Spleen (tissue), 11 donors: Measurements from ENCODE around the gene OR10J5. TPM values are rescaled to one million over a fixed set of nuclear protein-coding genes. Genes with fewer than 3 reads are reported as not detected.

Experiments used
- DNase-seq: peaks from one replicate; pipeline ENCODE4 v3.0.0-alpha.2; 2020
- H3K27ac ChIP-seq, 8 donors: fragments of 200-600 bp; sonication (generic) in 7 of 8; 1 replicate in 4 of 8; 2 replicates in 4 of 8; pipeline versions ENCODE4 v1.5.0 to v1.8.0; 2016 to 2021; ENCODE audit warnings: inconsistent platforms in 4 of 8, mild to moderate bottlenecking in 4 of 8, moderate library complexity in 1 of 8
- H3K27me3 ChIP-seq, 7 donors: fragments of 200-600 bp; sonication (generic) in 6 of 7; replicated peaks in 1 of 7; 1 replicate in 4 of 7; 2 replicates in 3 of 7; pipeline versions ENCODE4 v1.5.0 to v1.8.0; 2016 to 2021; ENCODE audit warnings: inconsistent platforms in 3 of 7, mild to moderate bottlenecking in 1 of 7
- H3K36me3 ChIP-seq, 6 donors: fragments of 200-600 bp; sonication (generic) in 5 of 6; 1 replicate in 4 of 6; 2 replicates in 2 of 6; pipeline versions ENCODE4 v1.5.0 to v1.8.0; 2016 to 2021; ENCODE audit warnings: inconsistent platforms in 2 of 6
- H3K4me1 ChIP-seq, 6 donors: fragments of 200-600 bp; sonication (generic) in 5 of 6; 1 replicate in 3 of 6; 2 replicates in 3 of 6; pipeline versions ENCODE4 v1.5.0 to v1.8.0; 2016 to 2021; ENCODE audit warnings: inconsistent platforms in 3 of 6
- H3K4me3 ChIP-seq, 8 donors: fragments of 200-600 bp; sonication (generic) in 7 of 8; 1 replicate in 4 of 8; 2 replicates in 4 of 8; pipeline versions ENCODE4 v1.5.0 to v1.8.0; 2016 to 2021; ENCODE audit warnings: inconsistent platforms in 4 of 8, mild to moderate bottlenecking in 4 of 8, moderate library complexity in 2 of 8
- H3K9me3 ChIP-seq, 8 donors: fragments of 200-600 bp; sonication (generic) in 7 of 8; 1 replicate in 4 of 8; 2 replicates in 4 of 8; pipeline versions ENCODE4 v1.5.0 to v1.8.0; 2016 to 2021; ENCODE audit warnings: inconsistent platforms in 4 of 8
- CTCF ChIP-seq, 11 experiments: fragments of 200-600 bp in 7 of 11; fragments of 450-650 bp in 4 of 11; sonication (generic) in 4 of 11; IDR thresholded peaks in 8 of 11; conservative IDR thresholded peaks in 3 of 11; 1 replicate in 7 of 11; 2 replicates in 4 of 11; pipeline versions ENCODE4 v1.4.0 to v1.8.0; 2016 to 2021; ENCODE audit warnings: antibody characterized with exemption in 11 of 11, inconsistent platforms in 4 of 11, mild to moderate bottlenecking in 1 of 11
- POLR2A ChIP-seq, 3 donors: fragments of 450-650 bp; IDR thresholded peaks; one replicate each; pipeline ENCODE4 v1.5.1; 2017; ENCODE audit warnings: antibody characterized with exemption in 3 of 3, mild to moderate bottlenecking in 1 of 3
- POLR2AphosphoS5 ChIP-seq, 3 donors: sonication (generic); formaldehyde crosslinking; IDR thresholded peaks; one replicate each; pipeline ENCODE4 v1.5.1; 2017; ENCODE audit warnings: antibody characterized with exemption in 3 of 3
- WGBS, 5 donors: extraction: QIAGEN DNeasy Blood & Tissue Kit in 3 of 5; methylation state at CpG; one replicate each; pipeline versions ENCODE4 v1.1.5 to v1.1.7; 2013 to 2018; 5-methylcytosine and 5-hydroxymethylcytosine counted together
- intact Hi-C: fragments of 100-400 bp; cut with DNase I; formaldehyde crosslinking; loops from one replicate; pipeline ENCODE4 v1.15.0; 2023; ENCODE audit warnings: low total_unique reads
- polyA plus RNA-seq, 3 donors: library from polyadenylated mRNA; stranded (reverse); fragments of 200-250 nt; gene quantifications; one replicate each; pipeline ENCODE4 v1.2.1, GENCODE V29; 2013
- total RNA-seq, 7 donors: library from RNA; depleted of rRNA in 3 of 7; stranded (reverse); fragments of >200 nt in 3 of 7; fragmentation: NEBNext Ultra II Directional in 4 of 7; extraction: Animal tissue kit (Norgen Biotek cat#: 25700) in 4 of 7; gene quantifications; one replicate each; pipeline versions ENCODE4 v1.1.0 to v1.2.1, GENCODE V29; 2016 to 2021
- donor health status: healthy with polysubstance abuse.
- donor health status: DM: no; HTN: no; CAD: no; lungs with moderate emphysema.
- donor health status: DM: no; HTN: no; CAD: no.
- donor health status: Bipolar disorder and iron deficiency.
- donor health status: healthy.
- donor health status: DM: no; HTN: no; CAD: no.
- donor health status: DM: yes; HTN: yes; CAD: no.

Gene OR10J5
- total and polyA plus RNA-seq, 10 donors: not detected

GRCh38 chr1:159577446-159577845, 41.6 kb upstream of the OR10J5 start:
- peaks cover 0 to 6% (median 0%) of the 10 kb centered on the region in 7 donors for H3K27me3 ChIP-seq
- no peaks in the 10 kb centered on the region for H3K36me3 ChIP-seq
- no peak overlapping the region for H3K4me3 ChIP-seq
- H3K27ac ChIP-seq: no peak overlapping the region
- WGBS, 5 donors: 86 to 95% (median 92%) methylated on average over 3 of the region's 3 CpGs
- H3K4me1 ChIP-seq: no peaks in the 10 kb centered on the region
- TF ChIP-seq CTCF (IDR thresholded peaks at IDR 0.05 in 8 of 11, conservative IDR thresholded peaks at IDR 0.05 in 3 of 11): no peak
- no peak for TF ChIP-seq POLR2A (IDR thresholded peaks at IDR 0.05)
- TF ChIP-seq POLR2AphosphoS5 (IDR thresholded peaks at IDR 0.05): no peak
- no peak for DNase-seq
- peaks cover 0 to 4% (median 0%) of the 10 kb centered on the region in 8 donors for H3K9me3 ChIP-seq
- intact Hi-C loops: no loop called here

DNA sequence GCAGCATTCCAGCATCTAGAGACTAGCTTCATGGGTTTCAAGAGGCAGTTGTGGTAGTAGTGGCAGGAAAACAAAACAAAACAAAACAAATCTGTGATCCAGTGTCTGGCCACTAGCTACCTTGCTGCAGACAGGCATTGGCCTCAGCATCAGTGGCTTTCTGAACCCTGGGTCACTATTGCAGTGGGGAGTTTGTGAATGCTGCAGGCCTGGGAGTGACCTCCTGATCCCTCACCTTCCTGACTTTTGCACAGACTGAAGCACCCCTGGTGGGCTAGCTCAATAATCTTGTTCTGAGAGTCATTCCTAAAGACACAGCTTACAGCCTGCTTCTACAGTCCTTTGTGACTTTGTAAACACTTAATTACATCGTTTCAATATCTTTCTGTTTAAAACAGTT, 26.9 kb upstream of the OR10J5 start:
- Histone ChIP-seq H3K27ac (no peak overlapping the region), H3K4me3 (no peak overlapping the region), H3K4me1 (no peaks in the 10 kb centered on the region), H3K9me3 (peaks cover 0 to 12% (median 8%) of the 10 kb centered on the region in 8 donors), H3K27me3 (peaks cover 0 to 6% (median 0%) of the 10 kb centered on the region in 7 donors), H3K36me3 (no peaks in the 10 kb centered on the region)
- DNase-seq: no peak
- intact Hi-C loops: no loop called here
- TF ChIP-seq POLR2AphosphoS5 (IDR thresholded peaks at IDR 0.05) (no peak), CTCF (IDR thresholded peaks at IDR 0.05 in 8 of 11, conservative IDR thresholded peaks at IDR 0.05 in 3 of 11) (no peak), POLR2A (IDR thresholded peaks at IDR 0.05) (no peak)
- 42 to 76% (median 67%) methylated on average over 1 of the region's 1 CpG for WGBS, 5 donors

DNA sequence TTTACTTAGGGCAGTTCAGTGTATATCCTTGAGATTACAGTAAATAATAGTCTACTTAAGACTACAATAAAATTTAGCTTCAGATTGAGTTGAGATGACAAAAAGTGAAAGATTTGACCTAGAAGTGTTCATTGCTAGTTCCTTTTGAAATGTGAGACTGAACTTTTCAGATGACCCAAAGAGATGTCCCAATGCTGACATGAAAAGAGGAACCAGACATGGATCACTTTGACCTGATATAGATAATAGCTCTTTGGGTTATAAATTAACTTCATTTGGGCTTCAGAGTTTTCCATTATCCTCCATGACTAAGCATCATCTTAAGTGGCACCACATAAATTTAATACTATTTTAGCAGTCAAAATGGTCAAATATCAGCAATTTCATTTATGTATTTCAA, 25.7 kb upstream of the OR10J5 start:
- DNase-seq: no peak
- intact Hi-C loops: no loop called here
- Histone ChIP-seq H3K36me3 (no peaks in the 10 kb centered on the region), H3K9me3 (peaks cover 0 to 12% (median 8%) of the 10 kb centered on the region in 8 donors), H3K27me3 (peaks cover 0 to 6% (median 0%) of the 10 kb centered on the region in 7 donors), H3K27ac (no peak overlapping the region), H3K4me3 (no peak overlapping the region), H3K4me1 (no peaks in the 10 kb centered on the region)
- TF ChIP-seq POLR2A (IDR thresholded peaks at IDR 0.05): no peak
- TF ChIP-seq CTCF (IDR thresholded peaks at IDR 0.05 in 8 of 11, conservative IDR thresholded peaks at IDR 0.05 in 3 of 11): no peak
- TF ChIP-seq POLR2AphosphoS5 (IDR thresholded peaks at IDR 0.05): no peak

GRCh38 chr1:159560599-159560998, 24.8 kb upstream of the OR10J5 start:
- intact Hi-C loops: no loop called here
- Histone ChIP-seq H3K27me3 (peaks cover 0 to 6% (median 0%) of the 10 kb centered on the region in 7 donors), H3K9me3 (peaks cover 0 to 8% (median 6%) of the 10 kb centered on the region in 8 donors), H3K4me3 (no peak overlapping the region), H3K27ac (no peak overlapping the region), H3K4me1 (no peaks in the 10 kb centered on the region), H3K36me3 (no peaks in the 10 kb centered on the region)
- TF ChIP-seq CTCF (IDR thresholded peaks at IDR 0.05 in 8 of 11, conservative IDR thresholded peaks at IDR 0.05 in 3 of 11) (no peak), POLR2AphosphoS5 (IDR thresholded peaks at IDR 0.05) (no peak), POLR2A (IDR thresholded peaks at IDR 0.05) (no peak)
- WGBS, 5 donors: 61 to 81% (median 76%) methylated on average over 2 of the region's 2 CpGs
- no peak for DNase-seq
